Thyroid gland (tissue), 4 donors: ENCODE measurements around the gene ABCA5.

Experiments used
- POLR2A ChIP-seq, 2 donors: fragments of 450-650 bp; IDR thresholded peaks; one replicate each; pipeline ENCODE4 v1.6.1; 2017; ENCODE audit warnings: antibody characterized with exemption in 2 of 2, mild to moderate bottlenecking in 2 of 2, moderate library complexity in 1 of 2
- TF ChIP-seq, protein P1 (sequence below), 6 experiments: fragments of 200-600 bp in 3 of 6; fragments of 450-650 bp in 3 of 6; sonication (generic) in 3 of 6; IDR thresholded peaks; one replicate each; pipeline ENCODE4 v1.5.1; 2016 to 2019; ENCODE audit warnings: antibody characterized with exemption in 6 of 6, mild to moderate bottlenecking in 2 of 6, inconsistent platforms in 1 of 6, moderate library complexity in 1 of 6

DNA sequence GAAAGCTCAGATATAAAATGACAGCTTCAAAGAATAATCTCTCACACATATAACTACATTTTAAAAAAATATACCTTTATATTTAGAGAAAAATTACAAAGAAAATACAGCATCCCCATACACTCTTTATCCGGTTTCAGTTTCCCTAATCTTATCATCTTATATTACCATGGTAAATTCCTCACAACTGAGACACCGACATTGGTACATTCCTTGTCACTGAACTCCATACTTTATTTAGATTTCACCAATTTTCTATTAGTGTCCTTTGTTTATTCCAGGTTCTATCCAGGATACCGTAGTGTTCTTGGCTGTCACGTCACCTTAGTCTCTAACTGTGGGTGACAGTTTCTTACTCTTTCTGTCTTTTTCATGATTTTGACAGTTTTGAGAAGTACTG is 76.3 kb downstream of the ABCA5 start:
- TF ChIP-seq POLR2A (IDR thresholded peaks at IDR 0.05): no peak
- TF ChIP-seq, protein P1, sequence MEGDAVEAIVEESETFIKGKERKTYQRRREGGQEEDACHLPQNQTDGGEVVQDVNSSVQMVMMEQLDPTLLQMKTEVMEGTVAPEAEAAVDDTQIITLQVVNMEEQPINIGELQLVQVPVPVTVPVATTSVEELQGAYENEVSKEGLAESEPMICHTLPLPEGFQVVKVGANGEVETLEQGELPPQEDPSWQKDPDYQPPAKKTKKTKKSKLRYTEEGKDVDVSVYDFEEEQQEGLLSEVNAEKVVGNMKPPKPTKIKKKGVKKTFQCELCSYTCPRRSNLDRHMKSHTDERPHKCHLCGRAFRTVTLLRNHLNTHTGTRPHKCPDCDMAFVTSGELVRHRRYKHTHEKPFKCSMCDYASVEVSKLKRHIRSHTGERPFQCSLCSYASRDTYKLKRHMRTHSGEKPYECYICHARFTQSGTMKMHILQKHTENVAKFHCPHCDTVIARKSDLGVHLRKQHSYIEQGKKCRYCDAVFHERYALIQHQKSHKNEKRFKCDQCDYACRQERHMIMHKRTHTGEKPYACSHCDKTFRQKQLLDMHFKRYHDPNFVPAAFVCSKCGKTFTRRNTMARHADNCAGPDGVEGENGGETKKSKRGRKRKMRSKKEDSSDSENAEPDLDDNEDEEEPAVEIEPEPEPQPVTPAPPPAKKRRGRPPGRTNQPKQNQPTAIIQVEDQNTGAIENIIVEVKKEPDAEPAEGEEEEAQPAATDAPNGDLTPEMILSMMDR (IDR thresholded peaks at IDR 0.05): no peak
